GM19035 (cell line): Measurements from ENCODE around the gene NEO1.

Experiments used
- ATAC-seq: cut with Tn5 transposase; IDR thresholded peaks from one replicate; pipeline ENCODE4 v1.9.1; 2021; ENCODE audit not compliant: unreplicated experiment

The NEO1 gene

GRCh38 chr15:73346735-73347312 lies 294.6 kb downstream of the NEO1 start:
- no peak for ATAC-seq

DNA sequence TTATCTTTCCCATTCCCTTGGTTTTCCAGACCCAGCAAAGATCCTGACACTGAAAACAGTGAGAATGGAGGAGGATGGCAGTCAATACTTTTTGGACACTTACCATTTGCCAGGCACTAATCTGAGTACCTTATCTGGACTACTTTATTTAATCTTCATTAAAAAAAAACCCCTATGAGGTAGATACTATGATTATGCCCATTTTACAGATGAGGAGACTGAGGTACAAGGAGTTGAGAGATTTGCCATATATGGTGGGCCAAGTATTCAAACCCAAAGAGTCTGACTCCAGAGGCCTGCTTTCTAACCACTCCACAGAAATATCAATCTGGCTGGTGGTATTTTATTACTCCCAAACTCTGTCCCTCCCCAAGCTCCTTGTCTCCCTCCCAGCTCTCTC lies 296.9 kb downstream of the NEO1 start:
- no peak for ATAC-seq

- ATAC-seq: no peak
Measured at GRCh38 chr15:73352082-73352481, 299.8 kb downstream of the NEO1 start.

GRCh38 chr15:73353734-73354133 lies 301.5 kb downstream of the NEO1 start:
- ATAC-seq: no peak

DNA sequence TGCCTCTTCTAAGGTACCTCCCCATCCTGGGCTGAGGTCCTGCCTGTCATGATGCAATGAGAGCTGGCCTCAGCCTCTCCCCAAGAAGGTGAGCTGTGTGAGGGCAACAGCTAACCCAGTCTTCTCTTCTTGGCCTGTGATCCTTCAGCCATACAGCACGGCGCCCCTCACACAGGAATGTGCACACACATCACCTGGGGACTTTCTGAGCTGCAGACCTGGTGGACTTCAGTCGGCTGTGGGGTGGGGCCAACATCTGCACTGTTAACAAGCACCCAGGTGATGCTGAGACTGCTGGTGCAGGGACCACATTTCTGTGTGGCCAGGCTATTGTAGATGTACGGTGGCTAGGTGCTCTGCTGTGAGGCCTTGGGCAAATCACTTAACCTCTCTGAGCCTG lies 302.0 kb downstream of the NEO1 start:
- ATAC-seq: no peak
